Measurements from ENCODE around the gene IKBKG.

- TF ChIP-seq CTCF (conservative IDR thresholded peaks at IDR 0.05; ENCODE audit: low read depth, low read length) (no peak), CEBPB (IDR thresholded peaks at IDR 0.05; ENCODE audit: low read depth, low read length) (peak; percentile 8; the same call in 1 of the 2 replicates), POLR2A (IDR thresholded peaks at IDR 0.05; ENCODE audit: low read depth, low read length) (no peak), MXI1 (IDR thresholded peaks at IDR 0.05; ENCODE audit: borderline replicate concordance, low read depth, low read length) (no peak), SMC3 (IDR thresholded peaks at IDR 0.05; ENCODE audit: low read depth, low read length) (no peak), RAD21 (IDR thresholded peaks at IDR 0.05; ENCODE audit: low read length) (no peak), RCOR1 (IDR thresholded peaks at IDR 0.05; ENCODE audit: insufficient replicate concordance, low read length) (no peak), NFE2L2 (IDR thresholded peaks at IDR 0.05; ENCODE audit: low read depth, low read length) (no peak)
- TF ChIP-seq, protein P1, sequence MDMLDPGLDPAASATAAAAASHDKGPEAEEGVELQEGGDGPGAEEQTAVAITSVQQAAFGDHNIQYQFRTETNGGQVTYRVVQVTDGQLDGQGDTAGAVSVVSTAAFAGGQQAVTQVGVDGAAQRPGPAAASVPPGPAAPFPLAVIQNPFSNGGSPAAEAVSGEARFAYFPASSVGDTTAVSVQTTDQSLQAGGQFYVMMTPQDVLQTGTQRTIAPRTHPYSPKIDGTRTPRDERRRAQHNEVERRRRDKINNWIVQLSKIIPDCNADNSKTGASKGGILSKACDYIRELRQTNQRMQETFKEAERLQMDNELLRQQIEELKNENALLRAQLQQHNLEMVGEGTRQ (IDR thresholded peaks at IDR 0.05; ENCODE audit: low read depth, low read length), result no peak
Observed at GRCh38 chrX:154595559-154596249, 48.3 kb downstream of the IKBKG start.
